ENCODE measurements around the gene EFHD2.
A peak's percentile ranks its signal among the peaks of the same experiment; 100 is the strongest.
"Not testable (repeated sequence)": the region's sequence is repeated elsewhere in the genome, so short reads cannot be mapped to it uniquely, and the experiment has no call there.

EFHD2 gene

DNA sequence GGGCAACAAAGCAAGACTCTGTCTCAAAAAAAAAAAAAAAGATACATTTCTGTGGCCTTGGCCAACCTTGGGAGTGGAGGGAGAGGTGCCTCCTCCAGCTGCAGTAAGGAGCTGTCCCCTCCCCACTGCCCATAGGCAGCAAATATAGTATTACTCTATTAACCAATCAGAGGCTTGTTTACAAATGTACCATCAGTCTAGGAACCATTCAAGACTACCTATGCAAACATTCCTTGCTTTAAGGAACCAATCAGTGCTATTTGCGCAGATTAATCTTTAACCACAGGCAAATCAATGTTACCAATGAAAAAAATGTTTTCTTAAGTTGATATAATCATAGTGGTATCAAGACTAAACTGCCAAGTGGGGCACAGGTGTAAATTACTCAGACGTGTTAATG is 47.9 kb downstream of the EFHD2 start:
- TF ChIP-seq, protein P1, sequence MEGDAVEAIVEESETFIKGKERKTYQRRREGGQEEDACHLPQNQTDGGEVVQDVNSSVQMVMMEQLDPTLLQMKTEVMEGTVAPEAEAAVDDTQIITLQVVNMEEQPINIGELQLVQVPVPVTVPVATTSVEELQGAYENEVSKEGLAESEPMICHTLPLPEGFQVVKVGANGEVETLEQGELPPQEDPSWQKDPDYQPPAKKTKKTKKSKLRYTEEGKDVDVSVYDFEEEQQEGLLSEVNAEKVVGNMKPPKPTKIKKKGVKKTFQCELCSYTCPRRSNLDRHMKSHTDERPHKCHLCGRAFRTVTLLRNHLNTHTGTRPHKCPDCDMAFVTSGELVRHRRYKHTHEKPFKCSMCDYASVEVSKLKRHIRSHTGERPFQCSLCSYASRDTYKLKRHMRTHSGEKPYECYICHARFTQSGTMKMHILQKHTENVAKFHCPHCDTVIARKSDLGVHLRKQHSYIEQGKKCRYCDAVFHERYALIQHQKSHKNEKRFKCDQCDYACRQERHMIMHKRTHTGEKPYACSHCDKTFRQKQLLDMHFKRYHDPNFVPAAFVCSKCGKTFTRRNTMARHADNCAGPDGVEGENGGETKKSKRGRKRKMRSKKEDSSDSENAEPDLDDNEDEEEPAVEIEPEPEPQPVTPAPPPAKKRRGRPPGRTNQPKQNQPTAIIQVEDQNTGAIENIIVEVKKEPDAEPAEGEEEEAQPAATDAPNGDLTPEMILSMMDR (IDR thresholded peaks at IDR 0.05; ENCODE audit: low read depth, low read length, missing control alignments) = no peak
- DNase-seq (ENCODE audit: extremely low read depth, low read depth) = no peak
- H3K4me3 ChIP-seq (replicated peaks; ENCODE audit: low read depth, low read length) = no peak overlapping the region

DNA sequence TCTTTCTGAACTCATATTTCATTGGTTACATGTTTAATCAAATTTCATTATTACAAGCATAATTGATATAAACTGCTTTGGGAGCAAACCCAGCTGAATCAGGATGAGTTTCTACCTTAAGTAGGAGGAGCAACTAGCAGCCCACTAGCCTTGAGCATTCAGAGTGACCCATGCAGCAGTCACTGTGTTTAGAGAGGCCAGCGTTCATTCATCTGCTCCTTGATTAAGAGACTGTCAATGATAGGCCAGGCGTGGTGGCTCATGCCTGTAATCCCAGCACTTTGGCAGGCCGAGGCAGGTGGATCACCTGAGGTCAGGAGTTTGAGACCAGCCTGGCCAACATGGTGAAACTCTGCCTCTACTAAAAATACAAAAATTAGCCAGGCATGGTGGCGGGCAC is 48.7 kb downstream of the EFHD2 start:
- DNase-seq (ENCODE audit: extremely low read depth, low read depth); H3K4me3 ChIP-seq (replicated peaks; ENCODE audit: low read depth, low read length): not testable (repeated sequence)

DNA sequence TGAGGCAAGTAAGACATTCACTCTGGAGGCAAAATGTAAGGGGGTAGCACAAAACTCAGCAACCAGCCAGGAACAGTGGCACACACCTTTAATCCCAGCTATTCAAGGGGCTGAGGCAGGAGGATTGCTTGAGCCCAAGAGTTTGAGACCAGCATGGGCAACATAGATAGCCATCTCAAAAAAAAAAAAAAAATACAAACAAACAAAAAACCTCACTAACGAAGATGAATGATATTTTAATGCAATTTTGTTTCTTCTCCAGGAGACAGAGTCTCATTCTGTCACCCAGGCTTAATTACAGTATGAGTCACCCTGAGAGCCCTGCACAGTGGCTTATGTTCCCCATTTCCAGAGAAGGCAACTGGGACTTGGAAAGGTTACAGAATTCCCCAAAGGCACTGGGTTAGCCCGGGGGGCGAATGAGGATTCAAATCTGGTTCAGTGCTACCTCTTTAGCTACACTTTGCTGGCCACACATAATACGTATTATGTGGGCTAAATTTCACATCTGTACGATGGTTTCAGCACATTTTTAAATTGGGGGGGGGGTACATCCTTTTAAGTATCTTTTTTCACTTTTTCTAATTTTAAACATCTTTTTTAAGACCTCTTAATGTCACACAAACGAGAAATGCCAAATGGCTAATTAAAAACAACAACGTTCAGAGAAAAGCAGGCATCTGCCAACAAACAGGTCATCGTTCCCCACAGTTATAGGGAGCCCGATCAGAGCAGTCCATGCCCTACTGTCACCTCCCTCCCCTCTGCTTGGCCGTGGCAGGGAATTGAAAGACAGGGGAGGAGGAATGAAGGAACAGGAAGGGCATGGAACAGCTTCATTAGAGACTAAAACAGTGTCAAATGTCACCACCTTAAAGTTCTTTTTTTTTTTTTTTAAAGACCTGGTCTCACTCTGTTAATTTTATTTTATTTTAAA is 50.4 kb downstream of the EFHD2 start:
- DNase-seq (ENCODE audit: extremely low read depth, low read depth) = peak; percentile 11
- TF ChIP-seq, protein P1 (IDR thresholded peaks at IDR 0.05; ENCODE audit: low read depth, low read length, missing control alignments) = no peak

DNA sequence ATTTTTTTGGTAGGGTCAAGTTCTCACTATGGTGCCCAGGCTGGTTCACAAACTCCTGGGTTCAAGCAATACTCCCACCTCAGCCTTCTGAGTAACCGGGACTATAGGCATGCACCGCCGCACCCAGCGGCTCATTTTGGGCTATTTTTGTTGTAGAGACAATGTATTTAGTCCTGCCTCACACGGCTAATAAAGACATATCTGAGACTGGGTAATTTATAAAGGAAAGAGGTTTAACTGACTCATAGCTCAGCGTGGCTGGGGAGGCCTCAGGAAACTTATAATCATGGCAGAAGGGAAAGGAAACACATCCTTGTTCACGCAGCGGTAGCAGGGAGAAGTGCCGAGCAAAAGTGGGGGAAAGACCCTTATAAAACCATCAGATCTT is 51.0 kb downstream of the EFHD2 start:
- DNase-seq (ENCODE audit: extremely low read depth, low read depth) = no peak
- TF ChIP-seq, protein P1 (IDR thresholded peaks at IDR 0.05; ENCODE audit: low read depth, low read length, missing control alignments) = no peak
- no peak overlapping the region for H3K4me3 ChIP-seq (replicated peaks; ENCODE audit: low read depth, low read length)

More for the DNA sequence above, 50.4 kb downstream of the EFHD2 start:
- no peak overlapping the region for H3K4me3 ChIP-seq (replicated peaks; ENCODE audit: low read depth, low read length)

DNA sequence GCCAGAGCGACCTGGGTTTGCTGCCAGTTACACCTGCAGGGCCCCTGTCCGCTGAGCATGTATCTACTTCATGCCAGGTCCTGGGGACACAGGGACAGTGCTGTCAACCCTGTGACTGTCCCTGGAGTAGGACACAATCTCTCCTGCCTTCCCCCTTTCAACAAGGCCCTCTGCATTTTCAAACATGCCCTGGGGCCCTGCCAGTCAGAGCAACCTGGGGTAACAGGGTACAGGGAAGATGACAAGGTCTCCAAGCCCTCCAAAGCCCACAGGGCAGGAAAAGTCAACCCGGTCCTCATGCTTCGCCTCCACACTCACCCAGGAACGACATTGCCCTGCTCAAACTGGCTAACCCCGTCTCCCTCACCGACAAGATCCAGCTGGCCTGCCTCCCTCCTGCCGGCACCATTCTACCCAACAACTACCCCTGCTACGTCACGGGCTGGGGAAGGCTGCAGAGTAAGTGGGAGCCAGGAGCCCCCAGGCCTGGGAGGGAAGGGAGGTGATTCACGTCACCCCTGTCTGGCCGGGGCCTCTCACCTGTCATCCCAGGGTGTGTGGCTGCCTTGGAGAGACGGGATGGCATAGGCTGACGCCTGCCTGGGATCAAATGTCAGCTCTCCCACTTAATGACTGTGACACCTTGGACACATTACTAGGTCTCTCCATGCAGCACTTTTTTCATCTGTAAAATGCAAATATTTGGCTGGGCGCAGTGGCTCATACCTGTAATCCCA is 53.5 kb downstream of the EFHD2 start:
- not testable (repeated sequence) for H3K4me3 ChIP-seq (replicated peaks; ENCODE audit: low read depth, low read length); DNase-seq (ENCODE audit: extremely low read depth, low read depth)

DNA sequence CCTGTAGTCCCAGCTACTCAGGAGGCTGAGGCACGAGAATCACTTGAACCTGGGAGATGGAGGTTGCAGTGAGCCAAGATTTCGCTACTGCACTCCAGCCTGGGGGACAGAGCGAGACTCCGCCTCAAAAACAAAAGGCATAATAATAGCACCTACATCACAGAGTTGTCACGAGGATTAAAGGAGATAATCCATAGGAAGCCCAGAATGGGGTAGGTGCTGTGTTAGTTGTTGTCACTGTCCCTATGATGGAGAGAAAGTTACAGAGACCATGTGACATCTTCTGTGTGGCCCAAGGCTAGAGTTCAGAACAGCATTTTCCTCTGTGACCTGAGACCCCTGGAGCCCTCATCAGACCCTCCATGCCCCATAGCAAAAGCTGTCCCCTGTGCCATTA is 54.2 kb downstream of the EFHD2 start:
- not testable (repeated sequence) for DNase-seq (ENCODE audit: extremely low read depth, low read depth)

DNA sequence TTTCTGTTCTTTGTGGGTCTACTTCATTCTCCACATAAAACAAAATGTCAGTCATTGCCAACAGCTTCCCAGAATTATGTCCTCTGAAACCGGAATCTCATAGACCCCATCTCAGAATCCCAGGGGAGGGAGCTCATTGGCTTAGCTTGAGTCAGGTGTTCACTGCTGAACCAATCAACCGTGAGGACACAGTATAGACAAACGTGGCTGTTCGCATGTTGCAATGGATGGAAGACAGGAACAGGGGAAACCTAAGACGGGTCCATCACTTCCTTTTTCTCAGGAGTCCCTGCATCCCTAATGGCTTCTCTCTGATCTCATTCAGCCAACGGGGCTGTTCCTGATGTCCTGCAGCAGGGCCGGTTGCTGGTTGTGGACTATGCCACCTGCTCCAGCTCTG is 56.0 kb downstream of the EFHD2 start:
- TF ChIP-seq, protein P1 (IDR thresholded peaks at IDR 0.05; ENCODE audit: low read depth, low read length, missing control alignments) = no peak
- no peak for DNase-seq (ENCODE audit: extremely low read depth, low read depth)
- H3K4me3 ChIP-seq (replicated peaks; ENCODE audit: low read depth, low read length) = no peak overlapping the region

More for the DNA sequence above, 54.2 kb downstream of the EFHD2 start:
- H3K4me3 ChIP-seq (replicated peaks; ENCODE audit: low read depth, low read length) = not testable (repeated sequence)

DNA sequence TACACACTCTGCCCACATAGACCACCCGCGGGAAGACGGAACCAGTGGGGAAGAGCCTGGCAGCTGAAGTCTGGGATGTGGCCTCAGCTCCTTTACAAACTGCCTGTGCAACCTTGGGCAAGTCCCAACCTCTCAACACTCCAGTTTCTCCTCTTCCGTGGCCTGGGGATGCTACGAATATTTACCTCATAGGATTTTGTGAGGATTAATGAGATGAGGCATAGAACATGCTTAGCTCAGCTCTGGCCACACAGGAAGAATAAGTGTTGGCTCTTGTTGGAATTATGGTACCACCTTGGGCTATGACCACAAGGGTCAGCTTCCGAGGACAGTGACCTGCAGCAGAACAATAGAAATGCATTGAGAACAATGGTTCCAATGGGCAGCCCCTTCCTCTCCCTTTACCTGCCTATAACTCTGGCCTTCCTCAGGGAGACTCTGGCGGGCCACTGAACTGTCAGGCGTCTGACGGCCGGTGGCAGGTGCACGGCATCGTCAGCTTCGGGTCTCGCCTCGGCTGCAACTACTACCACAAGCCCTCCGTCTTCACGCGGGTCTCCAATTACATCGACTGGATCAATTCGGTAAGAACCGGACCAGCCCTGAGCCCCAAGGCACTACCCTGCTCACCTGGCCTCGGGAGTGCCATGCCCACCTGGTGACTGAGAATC is 57.4 kb downstream of the EFHD2 start:
- DNase-seq (ENCODE audit: extremely low read depth, low read depth); H3K4me3 ChIP-seq (replicated peaks; ENCODE audit: low read depth, low read length): not testable (repeated sequence)
